Natural killer cell (primary cell): Measurements from ENCODE around the gene CPEB4. TPM values are rescaled to one million over a fixed set of nuclear protein-coding genes. Genes with fewer than 3 reads are reported as not detected.
A peak's percentile ranks its signal among the peaks of the same experiment; 100 is the strongest.

Source experiments
- ATAC-seq, 3 donors: fragments of 150-1000 bp in 2 of 3; fragments of 200-7000 bp in 1 of 3; cut with Tn5 transposase; 1 replicate in 1 of 3; 2 replicates in 2 of 3; pipeline ENCODE4 v1.10.0; 2021; ENCODE audit warnings: mild to moderate bottlenecking in 2 of 3, moderate library complexity in 2 of 3
- DNase-seq, 2 donors: peaks; one replicate each; pipeline versions ENCODE4 v3.0.0 to v3.0.0-alpha.2; 2013 to 2021; ENCODE audit warnings: mixed read lengths in 1 of 2
- H3K27ac ChIP-seq: one replicate; pipeline ENCODE4 v1.5.1; 2013; ENCODE audit warnings: mild to moderate bottlenecking, low read length
- H3K27me3 ChIP-seq: one replicate; pipeline ENCODE4 v1.6.1; 2013; ENCODE audit warnings: low read length; ENCODE audit not compliant: control insufficient read depth, insufficient read depth
- H3K36me3 ChIP-seq: one replicate; pipeline ENCODE4 v1.6.1; 2013; ENCODE audit warnings: low read length; ENCODE audit not compliant: control insufficient read depth, insufficient read depth
- H3K4me1 ChIP-seq: one replicate; pipeline ENCODE4 v1.6.1; 2013; ENCODE audit warnings: low read length; ENCODE audit not compliant: control insufficient read depth, insufficient read depth
- H3K4me3 ChIP-seq: one replicate; pipeline ENCODE4 v1.5.1; 2013; ENCODE audit warnings: low read length
- H3K9me3 ChIP-seq: one replicate; pipeline ENCODE4 v1.6.1; 2013; ENCODE audit warnings: low read length; ENCODE audit not compliant: control insufficient read depth, insufficient read depth
- H3K27ac Mint-ChIP-seq, 2 donors: one replicate each; pipeline ENCODE4 v1.8.0; 2022; ENCODE audit warnings: mild to moderate bottlenecking in 2 of 2, mixed read lengths in 2 of 2, moderate library complexity in 1 of 2
- H3K27me3 Mint-ChIP-seq, 2 donors: one replicate each; pipeline ENCODE4 v1.8.0; 2022; ENCODE audit warnings: low read depth in 2 of 2, mixed read lengths in 2 of 2
- H3K36me3 Mint-ChIP-seq: one replicate; pipeline ENCODE4 v1.8.0; 2022; ENCODE audit warnings: mixed read lengths
- H3K4me1 Mint-ChIP-seq, 2 donors: one replicate each; pipeline ENCODE4 v1.8.0; 2022; ENCODE audit warnings: mixed read lengths in 2 of 2
- H3K4me3 Mint-ChIP-seq: one replicate; pipeline ENCODE4 v1.8.0; 2022; ENCODE audit warnings: mild to moderate bottlenecking, moderate library complexity, mixed read lengths
- H3K9me3 Mint-ChIP-seq, 2 donors: one replicate each; pipeline ENCODE4 v1.8.0; 2022; ENCODE audit warnings: mixed read lengths in 2 of 2
- CTCF ChIP-seq: fragments of 200-600 bp; IDR thresholded peaks from one replicate; pipeline ENCODE4 v1.8.0; 2022; ENCODE audit warnings: antibody characterized with exemption
- WGBS: methylation state at CpG from one replicate; pipeline ENCODE4 v1.1.7; 2013; ENCODE audit warnings: missing lambda C conversion rate; ENCODE audit not compliant: insufficient coverage; 5-methylcytosine and 5-hydroxymethylcytosine counted together
- intact Hi-C: fragments of 100-400 bp; cut with micrococcal nuclease; formaldehyde crosslinking; loops from one replicate; pipeline ENCODE4 v1.14.2; 2022
- total RNA-seq, 4 donors: library from RNA; stranded (reverse); fragments of 120-200 nt in 1 of 4; gene quantifications; one replicate each; pipeline versions ENCODE4 v1.2.3 to v1.2.4, GENCODE V29; 2013 to 2022

CPEB4 gene
- total RNA-seq, 3 donors from 2014 or later (not counting 1 experiment from before 2014, with no cell fraction given) = 44.4 to 60.4 (median 55.1) TPM

GRCh38 chr5:173973616-173973969, 85.4 kb downstream of the CPEB4 start:
- no peak for DNase-seq
- H3K36me3 ChIP-seq = no peaks in the 10 kb centered on the region
- no peak for TF ChIP-seq CTCF

DNA sequence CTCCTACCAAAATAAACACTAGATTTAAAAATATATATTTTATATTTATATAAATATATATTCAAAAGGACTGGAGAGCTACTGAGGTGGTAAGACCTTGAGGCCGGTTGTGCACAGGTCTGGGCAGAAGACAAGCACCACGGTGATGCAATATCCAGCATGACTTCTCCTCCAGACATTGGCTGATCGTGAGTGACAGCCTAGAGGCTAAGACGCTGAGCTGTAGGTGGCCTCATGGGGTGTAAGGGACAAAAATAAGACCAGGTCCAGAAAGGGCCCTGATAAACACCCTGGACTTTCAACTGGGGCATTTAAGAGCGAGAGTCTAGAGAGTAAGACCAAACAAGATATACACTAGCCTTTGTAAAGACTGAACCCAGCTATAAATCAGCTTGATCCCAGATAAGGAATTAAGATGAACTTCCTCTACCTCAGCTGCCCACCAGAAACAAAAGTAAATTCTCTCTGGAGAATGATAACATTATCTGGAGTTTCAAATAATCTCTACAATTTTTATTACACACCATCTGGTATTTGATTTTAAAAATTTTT, 86.6 kb downstream of the CPEB4 start:
- Mint-ChIP-seq H3K9me3 (no peaks in the 10 kb centered on the region), H3K27me3 (peaks cover 30 to 54% of the 10 kb centered on the region in 2 donors), H3K4me1 (peaks cover 8% of the 10 kb centered on the region in 2 donors), H3K27ac (no peak overlapping the region), H3K4me3 (no peak overlapping the region), H3K36me3 (no peaks in the 10 kb centered on the region)
- no peak for DNase-seq
- Histone ChIP-seq H3K36me3 (no peaks in the 10 kb centered on the region), H3K27me3 (no peaks in the 10 kb centered on the region), H3K9me3 (no peaks in the 10 kb centered on the region), H3K4me3 (no peak overlapping the region), H3K4me1 (peaks cover 12% of the 10 kb centered on the region), H3K27ac (no peak overlapping the region)
- TF ChIP-seq CTCF = no peak
- 81% methylated on average over 5 of the region's 5 CpGs for WGBS
- intact Hi-C loops = no loop called here
- ATAC-seq = no peak

More at GRCh38 chr5:173973616-173973969, 85.4 kb downstream of the CPEB4 start:
- Mint-ChIP-seq H3K9me3 (no peaks in the 10 kb centered on the region), H3K27ac (peak overlapping the region in 1 of 2 donors; percentile 31), H3K4me3 (no peak overlapping the region), H3K36me3 (no peaks in the 10 kb centered on the region), H3K27me3 (peaks cover 32 to 45% of the 10 kb centered on the region in 2 donors), H3K4me1 (peaks cover 8 to 13% of the 10 kb centered on the region in 2 donors)
- no peaks in the 10 kb centered on the region for H3K27me3 ChIP-seq
- no peak overlapping the region for H3K4me3 ChIP-seq
- peak in 2 of 3 donors; percentile 13 to 20 for ATAC-seq
- 25% methylated on average over 13 of the region's 13 CpGs for WGBS
- H3K9me3 ChIP-seq = no peaks in the 10 kb centered on the region
- H3K4me1 ChIP-seq = peaks cover 12% of the 10 kb centered on the region
- intact Hi-C loops = loop anchor here (1.0 kb wide), 2 partner anchors 354 to 679 kb away; no protein-coding TSS in a partner anchor
- H3K27ac ChIP-seq = no peak overlapping the region

DNA sequence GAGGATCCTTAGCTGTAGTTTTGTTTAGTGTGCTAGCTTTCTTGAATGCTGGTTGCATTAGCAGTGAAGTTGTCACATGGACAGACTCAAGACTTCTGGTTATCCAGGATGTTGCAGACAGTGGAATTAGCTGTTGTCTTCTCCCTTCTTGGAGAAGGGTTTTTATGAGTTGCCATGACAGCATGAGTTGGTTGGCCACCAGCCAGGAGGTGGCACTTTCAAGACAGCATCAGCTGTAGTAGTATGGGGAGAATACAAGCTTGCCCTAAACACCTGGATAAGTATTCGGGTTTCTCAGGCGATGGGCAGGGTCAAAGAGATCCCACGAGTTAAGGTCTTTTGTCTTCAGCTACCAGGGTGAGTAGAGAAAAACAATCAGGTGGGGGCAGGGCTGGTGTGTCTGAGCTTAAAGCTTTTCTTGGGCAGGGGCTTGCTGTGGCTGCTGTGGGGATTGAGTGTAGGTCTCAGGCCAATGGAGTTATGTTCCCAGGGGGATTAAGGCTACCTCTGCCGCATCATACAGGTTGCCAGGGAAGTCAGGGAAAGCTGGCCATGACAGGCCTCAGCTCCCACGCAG, 93.1 kb downstream of the CPEB4 start:
- no peaks in the 10 kb centered on the region for H3K9me3 Mint-ChIP-seq
- no peak overlapping the region for H3K4me3 Mint-ChIP-seq
- Histone ChIP-seq H3K27ac (no peak overlapping the region), H3K9me3 (no peaks in the 10 kb centered on the region), H3K4me1 (no peaks in the 10 kb centered on the region), H3K36me3 (no peaks in the 10 kb centered on the region), H3K27me3 (no peaks in the 10 kb centered on the region), H3K4me3 (no peak overlapping the region)
- no peak for TF ChIP-seq CTCF
- ATAC-seq (no peak), DNase-seq (no peak)
- peaks cover 30 to 79% of the 10 kb centered on the region in 2 donors for H3K27me3 Mint-ChIP-seq
- no peaks in the 10 kb centered on the region for H3K4me1 Mint-ChIP-seq
- H3K27ac Mint-ChIP-seq = no peak overlapping the region
- no peaks in the 10 kb centered on the region for H3K36me3 Mint-ChIP-seq
- WGBS = 81% methylated on average over 5 of the region's 5 CpGs
- intact Hi-C loops = no loop called here

- no peak for DNase-seq
- Histone ChIP-seq H3K4me1 (no peaks in the 10 kb centered on the region), H3K27ac (no peak overlapping the region), H3K27me3 (no peaks in the 10 kb centered on the region), H3K9me3 (no peaks in the 10 kb centered on the region), H3K36me3 (no peaks in the 10 kb centered on the region), H3K4me3 (no peak overlapping the region)
- no peaks in the 10 kb centered on the region for H3K36me3 Mint-ChIP-seq
- TF ChIP-seq CTCF = no peak
- no CpG with 5 or more reads among the region's 4 CpGs for WGBS
- H3K27me3 Mint-ChIP-seq = peaks cover 17 to 54% of the 10 kb centered on the region in 2 donors
- H3K27ac Mint-ChIP-seq = no peak overlapping the region
- H3K9me3 Mint-ChIP-seq = no peaks in the 10 kb centered on the region
- no peak overlapping the region for H3K4me3 Mint-ChIP-seq
- H3K4me1 Mint-ChIP-seq = no peaks in the 10 kb centered on the region
- intact Hi-C loops = no loop called here
- ATAC-seq = no peak
These were observed 96.1 kb downstream of the CPEB4 start for GRCh38 chr5:173984218-173984617.
